Astrocyte (in vitro differentiated cells and primary cell): ENCODE measurements around the gene GDF15.

Experiments
- CTCF ChIP-seq: IDR thresholded peaks from 2 replicates; pipeline ENCODE4 v1.5.1; 2011; ENCODE audit warnings: low read depth, mild to moderate bottlenecking, inconsistent platforms, low read length, moderate library complexity; ENCODE audit not compliant: insufficient read depth
- EZH2 ChIP-seq: IDR thresholded peaks from 2 replicates; pipeline ENCODE4 v1.6.1; 2012; ENCODE audit warnings: mild to moderate bottlenecking, low read length, inconsistent platforms; ENCODE audit not compliant: insufficient read depth

DNA sequence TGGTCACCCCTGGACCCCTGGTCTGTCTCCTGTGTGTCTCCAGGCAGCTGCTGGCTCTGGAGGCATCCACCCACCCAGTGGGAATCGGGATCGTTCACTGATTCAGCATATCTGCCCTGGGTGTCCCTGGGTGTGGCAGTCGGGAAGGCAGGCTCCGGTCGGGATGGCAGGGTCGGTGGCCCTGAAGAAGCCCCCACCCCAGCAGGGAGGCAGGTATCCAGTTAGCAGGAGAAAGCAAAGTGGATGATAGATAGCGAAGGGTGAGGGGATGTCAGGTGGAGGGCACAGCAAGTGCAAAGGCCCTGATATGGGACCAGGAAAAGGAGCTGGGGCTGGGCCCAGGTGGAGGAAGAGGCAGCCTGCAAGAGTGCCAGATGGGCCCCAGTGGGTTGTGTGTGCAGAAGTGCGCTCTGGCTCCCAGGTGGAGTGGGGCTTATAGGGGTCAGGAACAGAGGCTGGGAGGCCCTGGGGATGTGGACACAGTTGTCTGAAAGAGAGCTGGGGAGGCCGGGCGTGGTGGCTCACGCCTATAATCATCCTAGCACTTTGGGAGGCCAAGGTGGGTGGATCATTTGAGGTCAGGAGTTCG, 35.5 kb downstream of the GDF15 start:
- TF ChIP-seq CTCF = no peak
- TF ChIP-seq EZH2 = no peak
